SK-N-MC (cell line): ENCODE measurements around the gene MTX1.

ENCODE experiments used
- EZH2 ChIP-seq: fragments of 200-600 bp; sonication (generic); IDR thresholded peaks from one replicate; pipeline ENCODE4 v1.6.1; 2017; ENCODE audit warnings: antibody characterized with exemption
- FOXP2 ChIP-seq: optimal IDR thresholded peaks from 2 replicates; pipeline ENCODE3; 2011; ENCODE audit warnings: mild to moderate bottlenecking, moderate library complexity; ENCODE audit not compliant: insufficient read depth; ENCODE audit errors: extremely low read length, control extremely low read depth
- POLR2AphosphoS5 ChIP-seq: IDR thresholded peaks from 2 replicates; pipeline ENCODE4 v1.6.1; 2012; ENCODE audit warnings: mild to moderate bottlenecking, low read depth, low read length, borderline replicate concordance

- no peak for TF ChIP-seq EZH2
- TF ChIP-seq POLR2AphosphoS5 = no peak
- TF ChIP-seq FOXP2 = no peak
Measured at GRCh38 chr1:155175927-155176371, 32.5 kb upstream of the MTX1 start.
